ENCODE measurements around the gene NAALADL2. TPM values are rescaled to one million over a fixed set of nuclear protein-coding genes. Genes with fewer than 3 reads are reported as not detected.

Gene NAALADL2
- total and polyA plus RNA-seq, 2 of the 8 experiments (the other 6 are each of a cell fraction or from before 2014, with no cell fraction given): 0.12 to 0.22 TPM

DNA sequence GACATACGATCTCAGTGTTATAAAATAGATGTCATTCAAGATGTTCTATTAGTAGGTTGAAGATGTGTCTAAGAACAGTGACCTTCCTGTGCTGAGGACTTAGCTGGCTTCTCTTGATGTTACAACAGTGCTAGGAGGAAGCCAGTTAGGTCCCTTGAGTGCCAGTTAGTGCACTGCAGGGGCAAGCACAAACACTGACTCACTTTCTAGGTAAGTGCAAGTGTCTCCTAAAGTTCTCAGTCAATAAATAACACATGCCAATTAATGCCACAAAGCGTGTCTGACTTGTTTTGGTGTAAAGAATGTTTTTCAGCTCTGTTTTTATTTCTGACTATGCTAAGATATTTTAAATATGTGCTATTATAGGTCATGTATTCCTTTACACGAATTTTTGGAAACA is 211.8 kb downstream of the NAALADL2 start (continued):
- TF ChIP-seq, protein P1, sequence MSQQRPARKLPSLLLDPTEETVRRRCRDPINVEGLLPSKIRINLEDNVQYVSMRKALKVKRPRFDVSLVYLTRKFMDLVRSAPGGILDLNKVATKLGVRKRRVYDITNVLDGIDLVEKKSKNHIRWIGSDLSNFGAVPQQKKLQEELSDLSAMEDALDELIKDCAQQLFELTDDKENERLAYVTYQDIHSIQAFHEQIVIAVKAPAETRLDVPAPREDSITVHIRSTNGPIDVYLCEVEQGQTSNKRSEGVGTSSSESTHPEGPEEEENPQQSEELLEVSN (IDR thresholded peaks at IDR 0.05): no peak
- TF ChIP-seq, protein P2, sequence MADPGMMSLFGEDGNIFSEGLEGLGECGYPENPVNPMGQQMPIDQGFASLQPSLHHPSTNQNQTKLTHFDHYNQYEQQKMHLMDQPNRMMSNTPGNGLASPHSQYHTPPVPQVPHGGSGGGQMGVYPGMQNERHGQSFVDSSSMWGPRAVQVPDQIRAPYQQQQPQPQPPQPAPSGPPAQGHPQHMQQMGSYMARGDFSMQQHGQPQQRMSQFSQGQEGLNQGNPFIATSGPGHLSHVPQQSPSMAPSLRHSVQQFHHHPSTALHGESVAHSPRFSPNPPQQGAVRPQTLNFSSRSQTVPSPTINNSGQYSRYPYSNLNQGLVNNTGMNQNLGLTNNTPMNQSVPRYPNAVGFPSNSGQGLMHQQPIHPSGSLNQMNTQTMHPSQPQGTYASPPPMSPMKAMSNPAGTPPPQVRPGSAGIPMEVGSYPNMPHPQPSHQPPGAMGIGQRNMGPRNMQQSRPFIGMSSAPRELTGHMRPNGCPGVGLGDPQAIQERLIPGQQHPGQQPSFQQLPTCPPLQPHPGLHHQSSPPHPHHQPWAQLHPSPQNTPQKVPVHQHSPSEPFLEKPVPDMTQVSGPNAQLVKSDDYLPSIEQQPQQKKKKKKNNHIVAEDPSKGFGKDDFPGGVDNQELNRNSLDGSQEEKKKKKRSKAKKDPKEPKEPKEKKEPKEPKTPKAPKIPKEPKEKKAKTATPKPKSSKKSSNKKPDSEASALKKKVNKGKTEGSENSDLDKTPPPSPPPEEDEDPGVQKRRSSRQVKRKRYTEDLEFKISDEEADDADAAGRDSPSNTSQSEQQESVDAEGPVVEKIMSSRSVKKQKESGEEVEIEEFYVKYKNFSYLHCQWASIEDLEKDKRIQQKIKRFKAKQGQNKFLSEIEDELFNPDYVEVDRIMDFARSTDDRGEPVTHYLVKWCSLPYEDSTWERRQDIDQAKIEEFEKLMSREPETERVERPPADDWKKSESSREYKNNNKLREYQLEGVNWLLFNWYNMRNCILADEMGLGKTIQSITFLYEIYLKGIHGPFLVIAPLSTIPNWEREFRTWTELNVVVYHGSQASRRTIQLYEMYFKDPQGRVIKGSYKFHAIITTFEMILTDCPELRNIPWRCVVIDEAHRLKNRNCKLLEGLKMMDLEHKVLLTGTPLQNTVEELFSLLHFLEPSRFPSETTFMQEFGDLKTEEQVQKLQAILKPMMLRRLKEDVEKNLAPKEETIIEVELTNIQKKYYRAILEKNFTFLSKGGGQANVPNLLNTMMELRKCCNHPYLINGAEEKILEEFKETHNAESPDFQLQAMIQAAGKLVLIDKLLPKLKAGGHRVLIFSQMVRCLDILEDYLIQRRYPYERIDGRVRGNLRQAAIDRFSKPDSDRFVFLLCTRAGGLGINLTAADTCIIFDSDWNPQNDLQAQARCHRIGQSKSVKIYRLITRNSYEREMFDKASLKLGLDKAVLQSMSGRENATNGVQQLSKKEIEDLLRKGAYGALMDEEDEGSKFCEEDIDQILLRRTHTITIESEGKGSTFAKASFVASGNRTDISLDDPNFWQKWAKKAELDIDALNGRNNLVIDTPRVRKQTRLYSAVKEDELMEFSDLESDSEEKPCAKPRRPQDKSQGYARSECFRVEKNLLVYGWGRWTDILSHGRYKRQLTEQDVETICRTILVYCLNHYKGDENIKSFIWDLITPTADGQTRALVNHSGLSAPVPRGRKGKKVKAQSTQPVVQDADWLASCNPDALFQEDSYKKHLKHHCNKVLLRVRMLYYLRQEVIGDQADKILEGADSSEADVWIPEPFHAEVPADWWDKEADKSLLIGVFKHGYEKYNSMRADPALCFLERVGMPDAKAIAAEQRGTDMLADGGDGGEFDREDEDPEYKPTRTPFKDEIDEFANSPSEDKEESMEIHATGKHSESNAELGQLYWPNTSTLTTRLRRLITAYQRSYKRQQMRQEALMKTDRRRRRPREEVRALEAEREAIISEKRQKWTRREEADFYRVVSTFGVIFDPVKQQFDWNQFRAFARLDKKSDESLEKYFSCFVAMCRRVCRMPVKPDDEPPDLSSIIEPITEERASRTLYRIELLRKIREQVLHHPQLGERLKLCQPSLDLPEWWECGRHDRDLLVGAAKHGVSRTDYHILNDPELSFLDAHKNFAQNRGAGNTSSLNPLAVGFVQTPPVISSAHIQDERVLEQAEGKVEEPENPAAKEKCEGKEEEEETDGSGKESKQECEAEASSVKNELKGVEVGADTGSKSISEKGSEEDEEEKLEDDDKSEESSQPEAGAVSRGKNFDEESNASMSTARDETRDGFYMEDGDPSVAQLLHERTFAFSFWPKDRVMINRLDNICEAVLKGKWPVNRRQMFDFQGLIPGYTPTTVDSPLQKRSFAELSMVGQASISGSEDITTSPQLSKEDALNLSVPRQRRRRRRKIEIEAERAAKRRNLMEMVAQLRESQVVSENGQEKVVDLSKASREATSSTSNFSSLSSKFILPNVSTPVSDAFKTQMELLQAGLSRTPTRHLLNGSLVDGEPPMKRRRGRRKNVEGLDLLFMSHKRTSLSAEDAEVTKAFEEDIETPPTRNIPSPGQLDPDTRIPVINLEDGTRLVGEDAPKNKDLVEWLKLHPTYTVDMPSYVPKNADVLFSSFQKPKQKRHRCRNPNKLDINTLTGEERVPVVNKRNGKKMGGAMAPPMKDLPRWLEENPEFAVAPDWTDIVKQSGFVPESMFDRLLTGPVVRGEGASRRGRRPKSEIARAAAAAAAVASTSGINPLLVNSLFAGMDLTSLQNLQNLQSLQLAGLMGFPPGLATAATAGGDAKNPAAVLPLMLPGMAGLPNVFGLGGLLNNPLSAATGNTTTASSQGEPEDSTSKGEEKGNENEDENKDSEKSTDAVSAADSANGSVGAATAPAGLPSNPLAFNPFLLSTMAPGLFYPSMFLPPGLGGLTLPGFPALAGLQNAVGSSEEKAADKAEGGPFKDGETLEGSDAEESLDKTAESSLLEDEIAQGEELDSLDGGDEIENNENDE (IDR thresholded peaks at IDR 0.05; ENCODE audit: insufficient replicate concordance, low read length): no peak
- no peak for TF ChIP-seq TAF1 (IDR thresholded peaks at IDR 0.05; ENCODE audit: low read depth, low read length)
- TF ChIP-seq TAF7 (optimal IDR thresholded peaks at IDR 0.05; ENCODE audit: borderline replicate concordance, low read depth, low read length): no peak
